HEK293T (cell line): ENCODE results near the gene S100A16.
"Not testable (repeated sequence)": the region's sequence is repeated elsewhere in the genome, so short reads cannot be mapped to it uniquely, and the experiment has no call there.

Experiments used
- CTCF ChIA-PET: fragments of 350-600 bp; formaldehyde crosslinking; extraction: SDS; loops from one replicate; lab custom pipeline; 2021; ENCODE audit warnings: antibody characterized with exemption, inconsistent platforms; lab: Yijun Ruan, JAX
- POLR2A ChIA-PET: fragments of 350-600 bp; formaldehyde crosslinking; extraction: SDS; loops from one replicate; lab custom pipeline; 2020; ENCODE audit warnings: antibody characterized with exemption, inconsistent platforms; lab: Yijun Ruan, JAX
- DNase-seq: peaks from one replicate; pipeline ENCODE4 v3.0.0; 2012; ENCODE audit warnings: mixed read lengths; ENCODE audit errors: extremely low spot score
- ARNT ChIP-seq: fragments of 450-650 bp; IDR thresholded peaks from 2 replicates; pipeline ENCODE4 v1.6.1; 2017; ENCODE audit warnings: mild to moderate bottlenecking
- BHLHE40 ChIP-seq: fragments of 450-650 bp; IDR thresholded peaks from 2 replicates; pipeline ENCODE4 v1.6.1; 2016; ENCODE audit warnings: mild to moderate bottlenecking, moderate library complexity, borderline replicate concordance
- CTBP1 ChIP-seq: fragments of 450-650 bp; IDR thresholded peaks from 2 replicates; pipeline ENCODE4 v1.6.1; 2016; ENCODE audit warnings: borderline replicate concordance
- ELF4 ChIP-seq: fragments of 450-650 bp; IDR thresholded peaks from 2 replicates; pipeline ENCODE4 v1.6.1; 2017; ENCODE audit warnings: antibody characterized with exemption
- FOXA1 ChIP-seq: fragments of 450-650 bp; IDR thresholded peaks from 2 replicates; pipeline ENCODE4 v1.6.1; 2016; ENCODE audit warnings: mild to moderate bottlenecking
- FOXK2 ChIP-seq: fragments of 450-650 bp; IDR thresholded peaks from 2 replicates; pipeline ENCODE4 v1.6.1; 2016; ENCODE audit warnings: mild to moderate bottlenecking
- FOXM1 ChIP-seq: fragments of 450-650 bp; IDR thresholded peaks from 2 replicates; pipeline ENCODE4 v1.6.1; 2017; ENCODE audit warnings: mild to moderate bottlenecking, borderline replicate concordance
- HDGF ChIP-seq: fragments of 450-650 bp; IDR thresholded peaks from 2 replicates; pipeline ENCODE4 v1.6.1; 2017; ENCODE audit warnings: antibody characterized with exemption, borderline replicate concordance
- L3MBTL2 ChIP-seq: fragments of 450-650 bp; conservative IDR thresholded peaks from 2 replicates; pipeline ENCODE4 v1.6.1; 2016; ENCODE audit warnings: mild to moderate bottlenecking
- LEF1 ChIP-seq: fragments of 450-650 bp; IDR thresholded peaks from 2 replicates; pipeline ENCODE4 v1.6.1; 2017; ENCODE audit warnings: mild to moderate bottlenecking, borderline replicate concordance
- NFRKB ChIP-seq: fragments of 450-650 bp; IDR thresholded peaks from 2 replicates; pipeline ENCODE4 v1.6.1; 2016; ENCODE audit warnings: mild to moderate bottlenecking, moderate library complexity
- PKNOX1 ChIP-seq: fragments of 450-650 bp; IDR thresholded peaks from 2 replicates; pipeline ENCODE4 v1.6.1; 2016
- SP1 ChIP-seq: fragments of 450-650 bp; IDR thresholded peaks from 2 replicates; pipeline ENCODE4 v1.6.1; 2017
- SUZ12 ChIP-seq: fragments of 450-650 bp; IDR thresholded peaks from 2 replicates; pipeline ENCODE4 v1.6.1; 2016; ENCODE audit warnings: mild to moderate bottlenecking
- TARDBP ChIP-seq: fragments of 450-650 bp; IDR thresholded peaks from 2 replicates; pipeline ENCODE4 v1.6.1; 2016
- ZNF384 ChIP-seq: fragments of 450-650 bp; IDR thresholded peaks from 2 replicates; pipeline ENCODE4 v1.6.1; 2016

The S100A16 gene

GRCh38 chr1:153592748-153593147, 20.2 kb downstream of the S100A16 start:
- DNase-seq = peak; percentile 3
- ChIA-PET POLR2A (interaction anchor here (1.3 kb wide), 1 partner anchor 35 kb away, joined by 5 read pairs; the partner anchor contains the start of gene S100A13), CTCF (interaction anchor here (0.6 to 1.4 kb wide), 3 partner anchors 20 to 98 kb away, joined by 4 to 5 read pairs (median 5); partner anchors contain the start of gene S100A13)
- no peak for TF ChIP-seq ZNF384
- TF ChIP-seq FOXA1 = no peak
- TF ChIP-seq PKNOX1 = no peak
- no peak for TF ChIP-seq L3MBTL2
- no peak for TF ChIP-seq TARDBP
- TF ChIP-seq SP1 = no peak
- TF ChIP-seq FOXM1 = no peak
- TF ChIP-seq FOXK2 = no peak
- TF ChIP-seq LEF1 = no peak
- TF ChIP-seq CTBP1 = no peak
- TF ChIP-seq ARNT = no peak
- no peak for TF ChIP-seq ELF4

DNA sequence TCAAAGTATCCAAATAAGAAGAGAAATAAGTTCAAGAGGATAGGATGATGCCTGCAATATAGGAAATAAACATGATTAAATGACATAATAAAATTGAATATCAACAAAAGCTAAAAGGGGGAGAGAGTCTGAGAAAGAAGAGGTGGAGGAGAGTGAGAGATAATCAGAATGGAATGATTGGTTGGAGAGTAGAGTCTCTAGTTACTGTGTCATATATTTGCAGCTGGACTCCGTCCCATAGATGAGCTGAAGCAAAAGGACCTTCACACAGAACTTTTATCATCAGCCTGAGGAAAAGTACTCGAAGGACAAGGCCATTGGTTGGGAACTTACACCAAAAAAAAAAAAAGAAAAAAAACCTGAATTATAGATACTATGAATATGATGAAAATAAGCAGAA, 24.5 kb downstream of the S100A16 start:
- ChIA-PET CTCF (interaction anchor here (0.7 kb wide), 1 partner anchor 28 kb away, joined by 3 read pairs; the partner anchor contains the start of gene S100A14), POLR2A (interaction anchor here (0.7 kb wide), 1 partner anchor 46 kb away, joined by 3 read pairs; the partner anchor contains the start of gene CHTOP)
- TF ChIP-seq L3MBTL2 (no peak), SUZ12 (no peak), FOXA1 (no peak), FOXM1 (no peak), FOXK2 (no peak), TARDBP (no peak), ELF4 (no peak), NFRKB (no peak), ZNF384 (no peak), CTBP1 (no peak), LEF1 (no peak), SP1 (no peak), BHLHE40 (no peak), ARNT (no peak)

DNA sequence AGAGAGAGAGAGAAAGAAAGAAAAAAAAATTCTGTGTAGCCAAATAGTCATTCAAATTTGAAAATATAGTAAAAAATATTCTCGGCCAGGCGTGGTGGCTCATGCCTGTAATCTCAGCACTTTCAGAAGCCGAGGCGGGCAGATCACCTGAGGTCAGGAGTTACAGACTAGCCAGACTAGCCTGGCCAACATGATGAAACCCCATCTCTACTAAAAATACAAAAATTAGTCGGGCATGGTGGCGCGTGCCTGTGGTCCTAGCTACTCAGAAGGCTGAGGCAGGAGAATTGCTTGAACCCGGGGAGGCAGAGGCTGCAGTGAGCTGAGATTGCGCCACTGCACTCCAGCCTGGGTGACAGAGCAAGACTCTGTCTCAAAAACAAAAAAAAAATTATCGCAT, 24.9 kb downstream of the S100A16 start:
- POLR2A ChIA-PET, DNase-seq: not testable (repeated sequence)
- CTCF ChIA-PET = interaction anchor here (0.7 kb wide), 1 partner anchor 28 kb away, joined by 3 read pairs; the partner anchor contains the start of gene S100A14

More for the DNA sequence above, 24.5 kb downstream of the S100A16 start:
- DNase-seq = peak; percentile 3

DNA sequence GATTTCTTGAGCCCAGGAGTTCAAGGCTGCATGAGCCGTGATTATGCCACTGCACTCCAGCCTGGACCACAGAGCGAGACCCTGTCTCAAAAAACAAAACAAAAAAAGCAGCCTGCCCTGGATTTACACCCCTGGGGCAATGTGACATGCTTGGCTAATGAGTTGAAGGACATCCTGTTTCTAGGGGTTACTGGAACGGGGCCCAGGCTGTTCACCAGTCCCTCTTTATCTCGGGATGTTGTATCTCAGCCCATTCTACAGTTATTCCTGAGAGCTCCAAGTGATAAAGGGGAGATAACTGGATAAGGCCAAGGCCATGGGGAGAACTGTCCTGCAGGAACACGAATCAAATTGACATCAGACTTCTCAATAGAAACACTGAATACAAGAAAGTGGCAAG, 25.6 kb downstream of the S100A16 start:
- DNase-seq = peak; percentile 5
- ChIA-PET POLR2A (interaction anchor here (4.1 kb wide), 1 partner anchor 40 kb away, joined by 17 read pairs; the partner anchor contains the start of genes S100A1 and S100A13), CTCF (no interaction called here)
- TF ChIP-seq SUZ12 (no peak), ARNT (no peak), NFRKB (no peak), BHLHE40 (no peak), FOXM1 (no peak)

DNA sequence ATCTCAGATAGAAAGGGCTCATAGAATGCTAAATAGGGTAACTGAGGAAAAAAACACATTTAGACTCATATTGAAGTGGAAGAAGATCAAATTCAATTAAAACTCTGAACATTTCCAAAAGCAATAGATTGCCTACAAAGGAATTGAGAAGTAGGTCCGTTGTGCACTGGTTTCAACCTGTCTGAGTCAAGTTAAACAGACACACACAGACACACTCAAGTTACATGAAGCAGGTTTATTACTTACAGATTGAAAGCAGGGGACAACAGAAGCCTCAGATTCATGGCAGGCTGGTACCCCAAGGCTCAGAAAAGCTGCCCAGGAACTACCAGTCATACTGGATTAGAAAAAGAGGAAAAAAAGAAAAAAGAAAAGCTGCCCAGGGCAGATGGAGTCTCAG, 26.6 kb downstream of the S100A16 start:
- POLR2A ChIA-PET = interaction anchor here (1.2 to 4.1 kb wide), 3 partner anchors 41 to 48 kb away, joined by 4 to 17 read pairs (median 5); partner anchors contain the start of genes CHTOP, S100A1 and S100A13

GRCh38 chr1:153585006-153585405, 27.9 kb downstream of the S100A16 start:
- TF ChIP-seq TARDBP (no peak), ELF4 (no peak), NFRKB (no peak), LEF1 (no peak), BHLHE40 (no peak), SP1 (no peak), FOXM1 (no peak), FOXA1 (no peak), PKNOX1 (no peak), L3MBTL2 (no peak), ZNF384 (no peak), CTBP1 (no peak)
- CTCF ChIA-PET = interaction anchor here (0.7 to 2.2 kb wide), 5 partner anchors 15 to 52 kb away, joined by 4 to 9 read pairs (median 6); partner anchors contain the start of genes CHTOP, S100A1 and S100A13

More for the DNA sequence above, 26.6 kb downstream of the S100A16 start:
- DNase-seq = no peak
- TF ChIP-seq SUZ12 (no peak), HDGF (no peak), L3MBTL2 (no peak), PKNOX1 (no peak), CTBP1 (no peak), ARNT (no peak), ZNF384 (no peak), NFRKB (no peak), FOXM1 (no peak), ELF4 (no peak), LEF1 (no peak)
- CTCF ChIA-PET = interaction anchor here (0.5 to 2.2 kb wide), 2 partner anchors 42 to 68 kb away, joined by 4 to 9 read pairs; partner anchors contain the start of genes S100A1 and S100A13

More at GRCh38 chr1:153585006-153585405, 27.9 kb downstream of the S100A16 start:
- no peak for DNase-seq
- POLR2A ChIA-PET = interaction anchor here (1.0 to 4.1 kb wide), 3 partner anchors 42 to 50 kb away, joined by 4 to 17 read pairs (median 5); partner anchors contain the start of genes CHTOP, S100A1 and S100A13
